GM12892 (cell line): ENCODE data around the gene EPHA10.

Source experiments
- POLR2AphosphoS5 ChIP-seq: IDR thresholded peaks from 2 replicates; pipeline ENCODE4 v1.6.1; 2011; ENCODE audit warnings: low read depth, low read length, control low read depth
- TAF1 ChIP-seq: IDR thresholded peaks from 2 replicates; pipeline ENCODE4 v1.6.1; 2011; ENCODE audit warnings: low read depth, mild to moderate bottlenecking, control low read depth, low read length, borderline replicate concordance

GRCh38 chr1:37721565-37721964, 43.4 kb downstream of the EPHA10 start:
- TF ChIP-seq POLR2AphosphoS5 (no peak), TAF1 (no peak)
